ENCODE results near the gene KLF9.

KLF9 gene

DNA sequence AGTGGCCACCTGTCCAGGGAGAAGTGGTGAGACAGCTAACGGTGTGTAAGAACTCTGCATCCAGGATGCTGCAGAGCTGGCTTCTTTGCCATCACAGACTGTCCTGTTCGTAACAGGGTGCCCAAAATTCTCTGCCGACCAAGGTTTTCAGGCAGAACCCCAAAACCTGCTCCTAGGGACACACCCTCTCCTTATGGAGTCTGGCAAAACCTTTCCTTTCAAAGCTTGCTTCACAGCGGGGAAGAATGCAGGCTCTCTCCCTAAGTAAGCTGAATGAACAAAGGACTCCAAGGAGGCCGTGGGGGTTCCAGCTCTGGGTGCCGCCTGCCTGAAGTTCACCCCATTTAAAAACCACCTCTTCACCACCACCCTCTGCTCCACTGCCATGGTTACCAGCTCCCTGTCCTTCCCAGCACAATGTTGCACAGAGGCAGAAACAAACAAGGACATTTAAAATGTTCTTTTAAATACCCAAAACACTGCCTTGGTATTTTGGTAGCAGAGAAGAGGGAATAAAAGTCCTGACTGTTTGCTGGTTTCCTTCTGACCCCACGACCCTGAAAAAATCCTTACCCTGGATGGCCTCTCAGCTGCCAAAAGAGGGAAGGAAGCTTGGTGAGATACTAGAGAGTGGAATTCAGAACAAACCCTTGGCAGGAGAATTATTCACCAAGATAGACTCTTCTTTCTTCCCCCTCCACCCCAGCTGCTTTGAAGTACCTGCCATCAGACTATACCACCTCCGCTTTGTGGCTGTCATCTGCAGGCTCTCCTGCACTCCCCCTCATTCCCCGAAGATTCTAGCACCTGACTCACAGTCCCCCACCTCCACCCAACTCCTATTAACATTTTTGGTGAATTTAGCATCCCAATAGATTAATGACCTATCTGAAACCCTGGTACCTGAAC is 7.1 kb upstream of the KLF9 start:
- no peak overlapping the region for H3K27ac ChIP-seq (ENCODE audit: low read depth, low read length, poor library complexity, severe bottlenecking)
- 0 out of 2 replicates have a peak, but pooled peaks cover 8% of the 10 kb centered on the region for H3K27me3 ChIP-seq (ENCODE audit: insufficient read depth, low read length)
- no peaks in the 10 kb centered on the region for H3K36me3 ChIP-seq (ENCODE audit: insufficient read depth, low read length)

GRCh38 chr9:70420441-70421271 is 6.2 kb upstream of the KLF9 start:
- H3K27ac ChIP-seq (ENCODE audit: low read depth, low read length, poor library complexity, severe bottlenecking), result no peak overlapping the region
- H2AFZ ChIP-seq (ENCODE audit: low read length), result no peak overlapping the region

More for the DNA sequence above, 7.1 kb upstream of the KLF9 start:
- Histone ChIP-seq H3K79me2 (ENCODE audit: insufficient read depth, low read length) (no peaks in the 10 kb centered on the region), H3K4me2 (ENCODE audit: low read length) (no peak overlapping the region), H3K4me1 (ENCODE audit: insufficient read depth, low read length, severe bottlenecking) (peaks cover 32% of the 10 kb centered on the region), H2AFZ (ENCODE audit: low read length) (no peak overlapping the region), H3F3A (ENCODE audit: insufficient read depth, low read length) (peaks cover 13% of the 10 kb centered on the region; the same call in 1 of the 2 replicates), H3K9me3 (ENCODE audit: low read length) (no peaks in the 10 kb centered on the region), H3K4me3 (ENCODE audit: low read depth, low read length, poor library complexity, severe bottlenecking) (no peak overlapping the region), H3K9ac (ENCODE audit: low read length) (no peak overlapping the region), H4K20me1 (ENCODE audit: insufficient read depth, low read length) (no peaks in the 10 kb centered on the region), H3K9me2 (ENCODE audit: low read depth, low read length) (no peaks in the 10 kb centered on the region)
- TF ChIP-seq CTCF (IDR thresholded peaks at IDR 0.05; ENCODE audit: low read length), result no peak
- no peak for TF ChIP-seq EZH2 (IDR thresholded peaks at IDR 0.05; ENCODE audit: borderline replicate concordance, low read length)

More at GRCh38 chr9:70420441-70421271, 6.2 kb upstream of the KLF9 start:
- H3K27me3 ChIP-seq (ENCODE audit: insufficient read depth, low read length), result 0 out of 2 replicates have a peak, but pooled peaks cover 8% of the 10 kb centered on the region
- peaks cover 13% of the 10 kb centered on the region; the same call in 1 of the 2 replicates for H3F3A ChIP-seq (ENCODE audit: insufficient read depth, low read length)
- H3K9me3 ChIP-seq (ENCODE audit: low read length), result no peaks in the 10 kb centered on the region
- H3K4me3 ChIP-seq (ENCODE audit: low read depth, low read length, poor library complexity, severe bottlenecking), result peak overlapping the region; percentile 79
- H3K9me2 ChIP-seq (ENCODE audit: low read depth, low read length), result no peaks in the 10 kb centered on the region
- H3K9ac ChIP-seq (ENCODE audit: low read length), result peak overlapping the region; percentile 73
- H3K36me3 ChIP-seq (ENCODE audit: insufficient read depth, low read length), result no peaks in the 10 kb centered on the region
- TF ChIP-seq EZH2 (IDR thresholded peaks at IDR 0.05; ENCODE audit: borderline replicate concordance, low read length) (no peak), CTCF (IDR thresholded peaks at IDR 0.05; ENCODE audit: low read length) (no peak)
- H3K4me1 ChIP-seq (ENCODE audit: insufficient read depth, low read length, severe bottlenecking), result peaks cover 32% of the 10 kb centered on the region
- H3K4me2 ChIP-seq (ENCODE audit: low read length), result peak overlapping the region; percentile 98
- no peaks in the 10 kb centered on the region for H4K20me1 ChIP-seq (ENCODE audit: insufficient read depth, low read length)
- H3K79me2 ChIP-seq (ENCODE audit: insufficient read depth, low read length), result no peaks in the 10 kb centered on the region
